GM12864 (cell line): ENCODE measurements around the gene PHF21A.

Source experiments
- DNase-seq: peaks from one replicate; pipeline ENCODE4 v3.0.0-alpha.2; 2011; ENCODE audit warnings: low read depth
- H3K4me3 ChIP-seq: 2 replicates; pipeline ENCODE4 v1.5.1; 2011; ENCODE audit warnings: mild to moderate bottlenecking, low read depth, low read length, control low read depth
- CTCF ChIP-seq: IDR thresholded peaks from 2 replicates; pipeline ENCODE4 v1.5.1; 2011; ENCODE audit warnings: low read depth, mild to moderate bottlenecking, moderate library complexity, low read length, control low read depth, inconsistent platforms; ENCODE audit errors: missing control alignments

Gene PHF21A

GRCh38 chr11:46051102-46051501 is 70.2 kb downstream of the PHF21A start:
- no peak for TF ChIP-seq CTCF
- no peak for DNase-seq
- no peak overlapping the region for H3K4me3 ChIP-seq

DNA sequence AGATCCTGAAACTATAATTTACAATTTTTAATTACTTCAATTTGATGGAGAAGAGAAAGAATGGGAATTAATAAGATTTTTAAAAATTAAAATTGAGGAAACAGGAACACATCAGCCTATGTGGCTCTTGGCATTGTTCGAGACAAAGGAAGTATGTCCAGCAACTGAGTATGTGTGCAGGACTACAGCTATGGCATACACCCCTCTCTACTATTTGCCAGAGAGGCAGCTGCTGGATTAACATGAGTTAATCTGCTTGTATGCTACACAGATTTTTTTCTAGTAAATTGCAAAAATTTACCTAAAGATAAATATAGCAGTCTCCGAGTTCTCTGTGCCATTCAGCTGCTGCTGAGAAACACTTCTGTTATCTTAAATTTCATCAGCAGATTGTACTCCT is 70.6 kb downstream of the PHF21A start:
- no peak for TF ChIP-seq CTCF
- DNase-seq: no peak
- H3K4me3 ChIP-seq: no peak overlapping the region

- DNase-seq: no peak
- TF ChIP-seq CTCF: no peak
Observed at GRCh38 chr11:46050003-46050461, 71.2 kb downstream of the PHF21A start.

GRCh38 chr11:46049325-46049897 is 71.8 kb downstream of the PHF21A start:
- no peak for TF ChIP-seq CTCF
- DNase-seq: no peak
- no peak overlapping the region for H3K4me3 ChIP-seq

More at GRCh38 chr11:46050003-46050461, 71.2 kb downstream of the PHF21A start:
- no peak overlapping the region for H3K4me3 ChIP-seq

DNA sequence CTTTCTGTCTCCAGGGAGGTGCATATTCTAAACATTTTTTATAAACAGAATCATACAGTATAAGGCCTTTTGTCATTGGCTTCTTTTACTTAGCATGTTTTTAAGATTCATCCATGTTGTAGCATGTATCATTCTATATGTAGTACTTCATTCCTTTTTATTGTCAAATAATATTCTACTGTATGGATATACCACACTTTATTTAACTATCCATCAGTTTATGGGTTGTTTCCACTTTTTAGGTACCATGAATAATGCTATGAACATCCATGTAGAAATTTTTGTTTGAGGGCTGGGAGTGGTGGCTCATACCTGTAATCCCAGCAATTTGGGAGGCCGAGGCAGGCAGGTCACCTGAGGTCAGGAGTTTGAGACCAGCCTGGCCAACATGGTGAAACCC is 73.1 kb downstream of the PHF21A start:
- DNase-seq: no peak
- no peak overlapping the region for H3K4me3 ChIP-seq
- no peak for TF ChIP-seq CTCF

DNA sequence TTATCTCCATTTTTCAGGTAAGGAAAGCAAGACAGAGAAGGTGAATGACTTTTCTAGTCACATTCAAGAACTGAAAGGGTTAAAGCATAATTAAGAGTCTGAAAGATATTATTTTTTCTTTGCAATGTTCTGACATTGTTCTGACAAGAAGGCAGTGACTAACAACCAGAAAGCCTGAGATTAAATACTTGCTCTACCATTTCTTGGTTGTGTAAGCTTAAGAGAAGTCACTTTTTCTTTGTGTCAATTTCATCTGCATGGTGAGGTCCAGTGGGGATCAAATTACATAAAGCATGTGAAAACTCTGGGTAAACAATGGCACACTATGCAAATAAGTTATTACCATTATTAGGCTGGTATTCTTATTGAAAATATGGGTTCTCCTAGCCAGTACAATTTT is 73.7 kb downstream of the PHF21A start:
- no peak overlapping the region for H3K4me3 ChIP-seq
- TF ChIP-seq CTCF: no peak
- no peak for DNase-seq

DNA sequence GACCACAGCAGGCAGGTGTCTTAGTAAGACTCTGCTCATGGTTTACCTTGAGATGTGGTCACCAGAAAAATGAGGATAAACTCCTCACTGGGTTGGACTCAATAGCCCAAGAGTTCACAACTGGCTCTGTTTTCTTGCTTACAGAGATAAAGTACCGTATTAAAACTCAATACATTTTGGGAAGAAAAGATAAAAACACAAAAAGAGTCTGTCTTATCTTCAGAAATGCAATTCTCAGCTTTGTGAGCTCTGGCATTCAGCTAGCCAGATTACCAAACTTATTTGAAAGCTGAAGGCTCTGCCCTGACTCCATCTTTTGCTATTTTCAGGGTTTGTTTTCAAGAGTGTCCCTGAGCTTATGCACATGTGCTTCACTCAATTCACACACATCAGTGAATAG is 75.4 kb downstream of the PHF21A start:
- DNase-seq: no peak
- no peak for TF ChIP-seq CTCF
- H3K4me3 ChIP-seq: no peak overlapping the region
